Astrocyte (in vitro differentiated cells and primary cell): ENCODE data around the gene MYO1B. TPM values are rescaled to one million over a fixed set of nuclear protein-coding genes. Genes with fewer than 3 reads are reported as not detected.

Experiments used
- DNase-seq: peaks from one replicate; pipeline ENCODE4 v3.0.0-alpha.2; 2010; ENCODE audit warnings: low read depth
- FAIRE-seq: peaks from 2 replicates; lab custom pipeline; 2011; peaks lifted over from hg19 to GRCh38; lab: Jason Lieb, UNC
- H2AFZ ChIP-seq: 2 replicates; pipeline ENCODE4 v1.6.0; 2012; ENCODE audit warnings: low read depth, low read length, inconsistent platforms
- H3K27ac ChIP-seq: 2 replicates; pipeline ENCODE4 v1.5.1; 2011; ENCODE audit warnings: low read depth, low read length, inconsistent platforms
- H3K27me3 ChIP-seq: 2 replicates; pipeline ENCODE4 v1.6.0; 2011; ENCODE audit warnings: low read length, inconsistent platforms; ENCODE audit not compliant: insufficient read depth
- H3K36me3 ChIP-seq: 2 replicates; pipeline ENCODE4 v1.5.1; 2011; ENCODE audit warnings: low read length, inconsistent platforms; ENCODE audit not compliant: insufficient read depth
- H3K4me1 ChIP-seq: 2 replicates; pipeline ENCODE4 v1.5.1; 2011; ENCODE audit warnings: low read length, inconsistent platforms; ENCODE audit not compliant: insufficient read depth
- H3K4me2 ChIP-seq: 2 replicates; pipeline ENCODE4 v1.6.0; 2012; ENCODE audit warnings: low read length, inconsistent platforms
- H3K4me3 ChIP-seq: 2 replicates; pipeline ENCODE4 v1.5.1; 2011; ENCODE audit warnings: low read depth, mild to moderate bottlenecking, low read length, inconsistent platforms; ENCODE audit not compliant: insufficient read depth
- H3K79me2 ChIP-seq: 2 replicates; pipeline ENCODE4 v1.6.0; 2012; ENCODE audit warnings: mild to moderate bottlenecking, low read length, inconsistent platforms; ENCODE audit not compliant: insufficient read depth
- H3K9ac ChIP-seq: 2 replicates; pipeline ENCODE4 v1.6.0; 2012; ENCODE audit warnings: mild to moderate bottlenecking, low read length, inconsistent platforms
- H3K9me3 ChIP-seq: 2 replicates; pipeline ENCODE4 v1.5.1; 2012; ENCODE audit warnings: low read depth, mild to moderate bottlenecking, low read length, inconsistent platforms; ENCODE audit not compliant: insufficient read depth
- H4K20me1 ChIP-seq: 2 replicates; pipeline ENCODE4 v1.6.0; 2012; ENCODE audit warnings: low read length, inconsistent platforms; ENCODE audit not compliant: insufficient read depth
- H3K27ac Mint-ChIP-seq: one replicate; pipeline ENCODE4 v1.8.0; 2021; ENCODE audit warnings: mild to moderate bottlenecking, mixed read lengths; ENCODE audit not compliant: unreplicated experiment
- H3K27me3 Mint-ChIP-seq: one replicate; pipeline ENCODE4 v1.8.0; 2021; ENCODE audit warnings: low read depth, mixed read lengths; ENCODE audit not compliant: unreplicated experiment
- H3K36me3 Mint-ChIP-seq: one replicate; pipeline ENCODE4 v1.8.0; 2021; ENCODE audit warnings: low read depth, mixed read lengths; ENCODE audit not compliant: unreplicated experiment
- H3K4me1 Mint-ChIP-seq: one replicate; pipeline ENCODE4 v1.8.0; 2021; ENCODE audit warnings: low read depth, mixed read lengths; ENCODE audit not compliant: unreplicated experiment
- H3K4me3 Mint-ChIP-seq: one replicate; pipeline ENCODE4 v1.8.0; 2021; ENCODE audit warnings: mild to moderate bottlenecking, moderate library complexity, mixed read lengths; ENCODE audit not compliant: unreplicated experiment
- H3K9me3 Mint-ChIP-seq: one replicate; pipeline ENCODE4 v1.8.0; 2021; ENCODE audit warnings: mild to moderate bottlenecking, mixed read lengths; ENCODE audit not compliant: unreplicated experiment
- CTCF ChIP-seq: IDR thresholded peaks from 2 replicates; pipeline ENCODE4 v1.5.1; 2011; ENCODE audit warnings: low read depth, mild to moderate bottlenecking, inconsistent platforms, low read length, moderate library complexity; ENCODE audit not compliant: insufficient read depth
- EZH2 ChIP-seq: IDR thresholded peaks from 2 replicates; pipeline ENCODE4 v1.6.1; 2012; ENCODE audit warnings: mild to moderate bottlenecking, low read length, inconsistent platforms; ENCODE audit not compliant: insufficient read depth
- total RNA-seq: library from RNA; stranded (reverse); gene quantifications from 2 replicates; pipeline ENCODE4 v1.2.1, GENCODE V29; 2021

MYO1B gene
- total RNA-seq, 1 donor from 2014 or later = 95.7 TPM

GRCh38 chr2:191264647-191265081 is 19.5 kb downstream of the MYO1B start:
- Mint-ChIP-seq H3K27ac (peak overlapping the region; percentile 100), H3K4me3 (peak overlapping the region; percentile 58)
- peak; percentile 98 for FAIRE-seq

GRCh38 chr2:191265311-191266170 is 20.3 kb downstream of the MYO1B start:
- Histone ChIP-seq H3K27ac (peak overlapping the region; percentile 87), H3K9me3 (no peaks in the 10 kb centered on the region), H3K36me3 (no peaks in the 10 kb centered on the region), H2AFZ (no peak overlapping the region), H3K4me3 (peak overlapping the region; percentile 34), H3K4me2 (peak overlapping the region; percentile 77), H3K79me2 (peaks cover 84% of the 10 kb centered on the region), H3K27me3 (no peaks in the 10 kb centered on the region), H3K4me1 (peaks cover 49% of the 10 kb centered on the region), H4K20me1 (peaks cover 61% of the 10 kb centered on the region), H3K9ac (peak overlapping the region; percentile 67)
- FAIRE-seq = peak; percentile 85
- no peaks in the 10 kb centered on the region for H3K27me3 Mint-ChIP-seq
- H3K9me3 Mint-ChIP-seq = peaks cover 2% of the 10 kb centered on the region
- H3K36me3 Mint-ChIP-seq = peaks cover 2% of the 10 kb centered on the region
- peak; percentile 91 for DNase-seq
- peak overlapping the region; percentile 100 for H3K27ac Mint-ChIP-seq
- peak overlapping the region; percentile 46 for H3K4me3 Mint-ChIP-seq
- TF ChIP-seq CTCF (no peak), EZH2 (no peak)
- H3K4me1 Mint-ChIP-seq = peaks cover 67% of the 10 kb centered on the region

More at GRCh38 chr2:191264647-191265081, 19.5 kb downstream of the MYO1B start:
- Histone ChIP-seq H3K27ac (peak overlapping the region; percentile 87), H3K79me2 (peaks cover 84% of the 10 kb centered on the region), H4K20me1 (peaks cover 57% of the 10 kb centered on the region), H3K4me2 (peak overlapping the region; percentile 77), H3K9me3 (no peaks in the 10 kb centered on the region), H3K9ac (peak overlapping the region; percentile 72), H2AFZ (no peak overlapping the region), H3K36me3 (no peaks in the 10 kb centered on the region), H3K4me1 (peaks cover 46% of the 10 kb centered on the region), H3K4me3 (peak overlapping the region; percentile 34), H3K27me3 (no peaks in the 10 kb centered on the region)
- H3K36me3 Mint-ChIP-seq = peaks cover 2% of the 10 kb centered on the region
- peaks cover 66% of the 10 kb centered on the region for H3K4me1 Mint-ChIP-seq
- peak; percentile 93 for DNase-seq
- H3K9me3 Mint-ChIP-seq = peaks cover 2% of the 10 kb centered on the region
- H3K27me3 Mint-ChIP-seq = no peaks in the 10 kb centered on the region
- TF ChIP-seq CTCF = no peak
- TF ChIP-seq EZH2 = no peak

- Histone ChIP-seq H3K79me2 (peaks cover 84% of the 10 kb centered on the region), H3K4me3 (peak overlapping the region; percentile 24), H3K4me1 (peaks cover 53% of the 10 kb centered on the region), H4K20me1 (peaks cover 66% of the 10 kb centered on the region), H3K4me2 (peak overlapping the region; percentile 77), H3K9ac (peak overlapping the region; percentile 67), H3K9me3 (no peaks in the 10 kb centered on the region), H2AFZ (no peak overlapping the region), H3K36me3 (no peaks in the 10 kb centered on the region), H3K27me3 (no peaks in the 10 kb centered on the region), H3K27ac (peak overlapping the region; percentile 87)
- H3K27ac Mint-ChIP-seq = peak overlapping the region; percentile 100
- H3K4me3 Mint-ChIP-seq = peak overlapping the region; percentile 46
- H3K27me3 Mint-ChIP-seq = no peaks in the 10 kb centered on the region
- peaks cover 2% of the 10 kb centered on the region for H3K9me3 Mint-ChIP-seq
- TF ChIP-seq EZH2 (no peak), CTCF (no peak)
- H3K4me1 Mint-ChIP-seq = peaks cover 69% of the 10 kb centered on the region
- FAIRE-seq = peak; percentile 88
- peaks cover 2% of the 10 kb centered on the region for H3K36me3 Mint-ChIP-seq
- peak; percentile 63 for DNase-seq
These were observed 21.0 kb downstream of the MYO1B start for GRCh38 chr2:191266201-191266600.
